Panc1 (cell line): ENCODE data around the gene FA2H.

Source experiments
- REST ChIP-seq, 2 experiments: IDR thresholded peaks; 2 replicates each; pipeline ENCODE4 v1.6.1; 2011 to 2012; ENCODE audit warnings: low read depth in 2 of 2, control low read depth in 1 of 2, low read length in 1 of 2, mild to moderate bottlenecking in 1 of 2, moderate library complexity in 1 of 2; ENCODE audit not compliant: insufficient read depth in 1 of 2
- TCF7L2 ChIP-seq: IDR thresholded peaks from 2 replicates; pipeline ENCODE4 v1.6.1; 2011; ENCODE audit warnings: mild to moderate bottlenecking, low read depth, low read length, inconsistent platforms
- TF ChIP-seq, protein P1 (sequence below): fragments of 450-650 bp; IDR thresholded peaks from 2 replicates; pipeline ENCODE4 v1.5.1; 2017; ENCODE audit warnings: mild to moderate bottlenecking

DNA sequence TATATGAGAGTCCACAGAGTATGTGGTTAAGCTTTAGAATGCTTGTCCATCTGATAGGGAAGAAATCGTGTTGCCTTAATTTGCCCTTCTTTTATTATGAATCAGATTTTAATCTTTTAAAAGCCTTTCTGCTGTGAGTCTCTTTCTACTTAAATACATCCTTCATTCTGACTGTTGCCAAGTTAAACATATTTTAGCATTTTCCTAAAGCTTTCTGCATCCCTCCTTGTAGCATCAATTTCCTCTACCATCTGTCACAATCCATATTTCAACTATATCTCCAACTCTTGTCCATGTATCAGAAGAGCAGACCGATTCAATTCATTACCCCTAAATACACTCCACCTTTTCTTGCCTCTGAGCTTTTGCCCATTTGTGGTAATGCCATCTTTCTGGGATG lies 20.5 kb upstream of the FA2H start:
- TF ChIP-seq, protein P1, sequence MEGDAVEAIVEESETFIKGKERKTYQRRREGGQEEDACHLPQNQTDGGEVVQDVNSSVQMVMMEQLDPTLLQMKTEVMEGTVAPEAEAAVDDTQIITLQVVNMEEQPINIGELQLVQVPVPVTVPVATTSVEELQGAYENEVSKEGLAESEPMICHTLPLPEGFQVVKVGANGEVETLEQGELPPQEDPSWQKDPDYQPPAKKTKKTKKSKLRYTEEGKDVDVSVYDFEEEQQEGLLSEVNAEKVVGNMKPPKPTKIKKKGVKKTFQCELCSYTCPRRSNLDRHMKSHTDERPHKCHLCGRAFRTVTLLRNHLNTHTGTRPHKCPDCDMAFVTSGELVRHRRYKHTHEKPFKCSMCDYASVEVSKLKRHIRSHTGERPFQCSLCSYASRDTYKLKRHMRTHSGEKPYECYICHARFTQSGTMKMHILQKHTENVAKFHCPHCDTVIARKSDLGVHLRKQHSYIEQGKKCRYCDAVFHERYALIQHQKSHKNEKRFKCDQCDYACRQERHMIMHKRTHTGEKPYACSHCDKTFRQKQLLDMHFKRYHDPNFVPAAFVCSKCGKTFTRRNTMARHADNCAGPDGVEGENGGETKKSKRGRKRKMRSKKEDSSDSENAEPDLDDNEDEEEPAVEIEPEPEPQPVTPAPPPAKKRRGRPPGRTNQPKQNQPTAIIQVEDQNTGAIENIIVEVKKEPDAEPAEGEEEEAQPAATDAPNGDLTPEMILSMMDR: no peak
- TF ChIP-seq REST (IDR thresholded peaks at IDR 0.05; ENCODE audit: insufficient read depth in 1 of 2, low read depth in 2 of 2, low read length in 1 of 2) (no peak), TCF7L2 (no peak)
